OCI-M2 (cell line): ENCODE results near the gene WHRN.

ENCODE experiments used
- DNase-seq: peaks from one replicate; lab custom pipeline; 2025; ENCODE audit not compliant: unreplicated experiment; lab: John Stamatoyannopoulos, UW

The WHRN gene

GRCh38 chr9:114401344-114401743 is 103.9 kb downstream of the WHRN start:
- DNase-seq = no peak

GRCh38 chr9:114400772-114401171 is 104.5 kb downstream of the WHRN start:
- DNase-seq = no peak

- no peak for DNase-seq
Observed at GRCh38 chr9:114400219-114400618, 105.1 kb downstream of the WHRN start.

- no peak for DNase-seq
Observed at GRCh38 chr9:114399381-114399780, 105.9 kb downstream of the WHRN start.

GRCh38 chr9:114397848-114398605 is 107.2 kb downstream of the WHRN start:
- DNase-seq = no peak

GRCh38 chr9:114397219-114397847 is 107.9 kb downstream of the WHRN start:
- no peak for DNase-seq

GRCh38 chr9:114396558-114397218 is 108.6 kb downstream of the WHRN start:
- DNase-seq = no peak

GRCh38 chr9:114395768-114396167 is 109.5 kb downstream of the WHRN start:
- DNase-seq = no peak

GRCh38 chr9:114395334-114395617 is 110.0 kb downstream of the WHRN start:
- no peak for DNase-seq

GRCh38 chr9:114394523-114395333 is 110.5 kb downstream of the WHRN start:
- DNase-seq = no peak

GRCh38 chr9:114392749-114393112 is 112.5 kb downstream of the WHRN start:
- DNase-seq = no peak

- DNase-seq = no peak
Observed at GRCh38 chr9:114390952-114391351, 114.3 kb downstream of the WHRN start.

GRCh38 chr9:114389612-114390368 is 115.5 kb downstream of the WHRN start:
- DNase-seq = no peak

- DNase-seq = no peak
Observed at GRCh38 chr9:114388764-114389375, 116.4 kb downstream of the WHRN start.

GRCh38 chr9:114388357-114388682 is 117.0 kb downstream of the WHRN start:
- no peak for DNase-seq

- DNase-seq = no peak
Observed at GRCh38 chr9:114387680-114388356, 117.5 kb downstream of the WHRN start, which contains the start of gene AKNA. TSS of gene AKNA (minus strand) at chr9:114387982. CDS start at chr9:114381333, 6,649 bp downstream.

GRCh38 chr9:114386886-114387679 is 118.2 kb downstream of the WHRN start:
- DNase-seq = no peak

GRCh38 chr9:114386361-114386885 is 118.8 kb downstream of the WHRN start:
- no peak for DNase-seq
